ENCODE data around the gene PRG3.

DNA sequence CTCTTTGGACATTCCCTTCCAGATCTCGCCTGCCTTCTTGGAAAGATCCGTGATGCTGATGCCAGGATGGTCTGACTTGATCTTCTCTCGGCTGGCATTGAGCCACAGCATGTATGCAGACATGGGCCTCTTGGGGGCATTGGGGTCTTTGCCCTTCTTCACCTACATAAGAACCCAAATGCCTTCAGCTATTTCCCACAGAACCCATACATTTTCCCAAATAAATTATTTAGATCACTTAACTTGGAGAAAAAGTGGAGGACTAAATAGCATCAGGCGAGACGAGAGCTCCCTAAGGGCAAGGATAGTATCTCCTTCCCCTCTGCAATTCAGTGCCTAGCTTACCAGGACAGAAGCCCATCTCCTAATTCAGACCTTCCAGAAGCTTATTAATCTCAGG lies 53.2 kb downstream of the PRG3 start:
- TF ChIP-seq, protein P1, sequence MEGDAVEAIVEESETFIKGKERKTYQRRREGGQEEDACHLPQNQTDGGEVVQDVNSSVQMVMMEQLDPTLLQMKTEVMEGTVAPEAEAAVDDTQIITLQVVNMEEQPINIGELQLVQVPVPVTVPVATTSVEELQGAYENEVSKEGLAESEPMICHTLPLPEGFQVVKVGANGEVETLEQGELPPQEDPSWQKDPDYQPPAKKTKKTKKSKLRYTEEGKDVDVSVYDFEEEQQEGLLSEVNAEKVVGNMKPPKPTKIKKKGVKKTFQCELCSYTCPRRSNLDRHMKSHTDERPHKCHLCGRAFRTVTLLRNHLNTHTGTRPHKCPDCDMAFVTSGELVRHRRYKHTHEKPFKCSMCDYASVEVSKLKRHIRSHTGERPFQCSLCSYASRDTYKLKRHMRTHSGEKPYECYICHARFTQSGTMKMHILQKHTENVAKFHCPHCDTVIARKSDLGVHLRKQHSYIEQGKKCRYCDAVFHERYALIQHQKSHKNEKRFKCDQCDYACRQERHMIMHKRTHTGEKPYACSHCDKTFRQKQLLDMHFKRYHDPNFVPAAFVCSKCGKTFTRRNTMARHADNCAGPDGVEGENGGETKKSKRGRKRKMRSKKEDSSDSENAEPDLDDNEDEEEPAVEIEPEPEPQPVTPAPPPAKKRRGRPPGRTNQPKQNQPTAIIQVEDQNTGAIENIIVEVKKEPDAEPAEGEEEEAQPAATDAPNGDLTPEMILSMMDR (IDR thresholded peaks at IDR 0.05) = no peak
- TF ChIP-seq EZH2 (IDR thresholded peaks at IDR 0.05; ENCODE audit: borderline replicate concordance, insufficient read depth, low read depth, low read length, poor library complexity, severe bottlenecking) = no peak

Data from B cell (primary cell).